Esophagus squamous epithelium (tissue), 4 donors: ENCODE data around the gene ADARB2.

Experiments used
- POLR2A ChIP-seq, 4 donors: fragments of 450-650 bp; IDR thresholded peaks; one replicate each; pipeline ENCODE4 v1.6.1; 2017; ENCODE audit warnings: antibody characterized with exemption in 4 of 4, mild to moderate bottlenecking in 4 of 4, moderate library complexity in 3 of 4
- TF ChIP-seq, protein P1 (sequence below), 6 experiments: fragments of 450-650 bp in 4 of 6; fragments of 200-600 bp in 2 of 6; sonication (generic) in 2 of 6; IDR thresholded peaks; one replicate each; pipeline ENCODE4 v1.5.1; 2016 to 2019; ENCODE audit warnings: antibody characterized with exemption in 6 of 6, mild to moderate bottlenecking in 4 of 6, moderate library complexity in 4 of 6

- TF ChIP-seq, protein P1, sequence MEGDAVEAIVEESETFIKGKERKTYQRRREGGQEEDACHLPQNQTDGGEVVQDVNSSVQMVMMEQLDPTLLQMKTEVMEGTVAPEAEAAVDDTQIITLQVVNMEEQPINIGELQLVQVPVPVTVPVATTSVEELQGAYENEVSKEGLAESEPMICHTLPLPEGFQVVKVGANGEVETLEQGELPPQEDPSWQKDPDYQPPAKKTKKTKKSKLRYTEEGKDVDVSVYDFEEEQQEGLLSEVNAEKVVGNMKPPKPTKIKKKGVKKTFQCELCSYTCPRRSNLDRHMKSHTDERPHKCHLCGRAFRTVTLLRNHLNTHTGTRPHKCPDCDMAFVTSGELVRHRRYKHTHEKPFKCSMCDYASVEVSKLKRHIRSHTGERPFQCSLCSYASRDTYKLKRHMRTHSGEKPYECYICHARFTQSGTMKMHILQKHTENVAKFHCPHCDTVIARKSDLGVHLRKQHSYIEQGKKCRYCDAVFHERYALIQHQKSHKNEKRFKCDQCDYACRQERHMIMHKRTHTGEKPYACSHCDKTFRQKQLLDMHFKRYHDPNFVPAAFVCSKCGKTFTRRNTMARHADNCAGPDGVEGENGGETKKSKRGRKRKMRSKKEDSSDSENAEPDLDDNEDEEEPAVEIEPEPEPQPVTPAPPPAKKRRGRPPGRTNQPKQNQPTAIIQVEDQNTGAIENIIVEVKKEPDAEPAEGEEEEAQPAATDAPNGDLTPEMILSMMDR (IDR thresholded peaks at IDR 0.05): no peak
- no peak for TF ChIP-seq POLR2A (IDR thresholded peaks at IDR 0.05)
These were observed 551.2 kb downstream of the ADARB2 start for GRCh38 chr10:1185911-1186682.
